Activated naive CD4-positive, alpha-beta T cell treated with Interleukin-2 at 50 U/mL for 16 hours (primary cell): Measurements from ENCODE around the gene BAZ1B.
A peak's percentile ranks its signal among the peaks of the same experiment; 100 is the strongest.
"Not testable (repeated sequence)": the region's sequence is repeated elsewhere in the genome, so short reads cannot be mapped to it uniquely, and the experiment has no call there.

Experiments
- DNase-seq: peaks from one replicate; pipeline ENCODE4 v3.0.0-alpha.2; 2020

The BAZ1B gene

DNA sequence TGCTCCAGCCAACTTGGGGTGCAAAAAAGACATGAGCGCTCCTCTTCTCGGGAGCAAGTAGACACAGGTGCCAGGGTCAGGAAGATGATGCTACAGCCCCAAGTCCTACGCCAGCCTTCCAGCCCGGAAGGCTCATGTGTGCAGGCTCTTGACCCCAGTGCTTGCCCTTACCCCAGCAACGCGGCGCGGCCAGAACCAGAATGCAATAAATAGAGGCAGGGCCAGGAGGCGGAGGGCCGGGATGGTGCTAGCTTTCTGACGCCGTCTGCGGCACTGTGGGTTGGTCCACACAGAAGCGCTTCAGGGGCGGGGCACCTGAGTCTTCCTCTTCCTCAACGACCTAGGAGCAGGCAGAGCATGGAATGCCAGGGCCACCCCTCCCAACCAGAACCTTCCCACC lies 15.0 kb upstream of the BAZ1B start:
- no peak for DNase-seq

DNA sequence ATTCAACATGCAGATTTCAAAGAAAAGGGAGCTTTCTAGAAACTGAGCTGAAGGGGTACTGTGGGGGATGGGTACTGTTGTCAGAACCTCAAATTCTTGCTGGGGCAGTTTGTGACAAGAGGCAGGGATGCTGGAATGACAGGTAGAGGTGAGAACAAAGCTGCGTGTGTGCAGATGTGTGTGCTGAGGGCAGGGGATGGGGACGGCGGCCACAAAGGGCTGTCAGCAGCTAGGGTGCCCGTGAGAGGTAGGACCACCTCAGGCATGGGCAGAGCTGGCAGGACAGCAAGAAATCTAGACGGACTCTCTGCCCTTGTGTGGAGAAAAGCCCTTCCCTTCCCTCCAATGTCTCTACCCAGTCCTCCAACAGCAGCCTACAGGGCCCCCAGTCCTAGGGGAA lies 14.4 kb upstream of the BAZ1B start:
- no peak for DNase-seq

DNA sequence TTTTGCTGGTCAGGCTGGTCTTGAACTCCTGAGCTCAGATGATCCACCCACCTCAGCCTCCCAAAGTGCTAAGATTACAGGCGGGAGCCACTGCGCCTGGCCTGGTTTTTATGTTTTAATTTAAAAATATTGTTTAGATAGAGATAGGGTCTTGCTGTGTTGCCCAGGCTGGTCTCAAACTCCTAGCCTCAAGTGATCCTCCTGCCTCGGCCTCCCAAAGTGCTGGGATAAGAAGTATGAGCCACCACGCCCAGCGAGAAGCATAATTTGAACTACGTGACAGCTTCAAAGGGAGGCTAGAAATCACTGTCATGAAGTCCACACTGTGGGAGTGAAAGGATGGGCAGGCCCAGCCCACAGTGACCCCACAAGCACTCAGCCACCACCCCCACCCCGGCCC lies 13.8 kb upstream of the BAZ1B start:
- DNase-seq: not testable (repeated sequence)

DNA sequence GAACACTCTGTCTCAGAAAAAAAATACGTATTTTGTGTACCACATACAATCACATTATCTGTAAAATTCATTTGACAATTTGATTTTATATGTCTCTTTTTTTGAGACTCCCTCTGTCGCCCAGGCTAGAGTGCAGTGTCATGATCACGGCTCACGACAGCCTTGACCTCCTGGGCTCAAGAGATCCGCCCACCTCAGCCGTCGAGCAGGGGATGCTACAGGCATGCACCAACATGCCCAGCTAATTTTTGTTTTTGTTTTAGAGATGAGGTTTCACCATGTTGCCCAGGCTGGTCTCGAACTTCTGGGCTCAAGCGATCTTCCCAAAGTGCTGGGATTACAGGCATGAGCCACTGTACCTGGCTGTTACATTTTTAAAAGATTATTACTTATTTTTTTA lies 11.6 kb upstream of the BAZ1B start:
- no peak for DNase-seq

DNA sequence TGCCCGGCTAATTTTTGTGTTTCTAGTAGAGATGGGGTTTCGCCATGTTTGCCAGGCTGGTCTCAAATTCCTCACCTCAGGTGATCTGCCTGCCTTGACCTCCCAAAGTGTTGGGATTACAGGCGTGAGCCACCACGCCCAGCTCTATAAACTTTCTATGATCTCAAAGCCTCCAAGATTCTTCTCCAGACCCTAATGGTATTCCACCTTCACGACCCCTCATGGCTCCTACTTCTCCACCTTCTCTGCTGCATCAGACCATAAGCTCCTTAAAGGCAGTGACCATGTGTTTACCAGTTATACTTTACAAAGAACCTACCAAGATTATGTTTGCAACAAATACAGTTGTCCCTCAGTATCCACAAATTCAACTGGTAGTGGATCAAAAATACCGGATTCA lies 10.1 kb upstream of the BAZ1B start:
- no peak for DNase-seq

DNA sequence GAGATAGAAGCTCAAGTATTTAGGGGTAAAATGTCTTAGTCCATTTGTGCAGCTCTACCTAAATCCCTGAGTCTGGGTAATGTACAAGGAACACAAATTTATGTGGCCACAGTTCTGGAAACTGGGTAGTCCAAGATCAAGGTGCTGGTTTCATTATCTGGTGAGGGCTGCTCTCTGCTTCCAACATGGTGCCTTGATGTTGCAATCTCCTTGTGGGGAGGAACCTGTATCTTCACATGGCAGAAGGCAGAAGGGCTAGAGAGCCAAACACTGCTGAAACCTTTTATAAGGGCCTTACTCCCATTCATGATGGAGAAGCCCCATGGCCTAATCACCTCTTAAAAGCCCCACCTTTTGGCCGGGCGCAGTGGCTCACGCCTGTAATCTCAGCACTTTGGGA lies 8.7 kb upstream of the BAZ1B start:
- no peak for DNase-seq

DNA sequence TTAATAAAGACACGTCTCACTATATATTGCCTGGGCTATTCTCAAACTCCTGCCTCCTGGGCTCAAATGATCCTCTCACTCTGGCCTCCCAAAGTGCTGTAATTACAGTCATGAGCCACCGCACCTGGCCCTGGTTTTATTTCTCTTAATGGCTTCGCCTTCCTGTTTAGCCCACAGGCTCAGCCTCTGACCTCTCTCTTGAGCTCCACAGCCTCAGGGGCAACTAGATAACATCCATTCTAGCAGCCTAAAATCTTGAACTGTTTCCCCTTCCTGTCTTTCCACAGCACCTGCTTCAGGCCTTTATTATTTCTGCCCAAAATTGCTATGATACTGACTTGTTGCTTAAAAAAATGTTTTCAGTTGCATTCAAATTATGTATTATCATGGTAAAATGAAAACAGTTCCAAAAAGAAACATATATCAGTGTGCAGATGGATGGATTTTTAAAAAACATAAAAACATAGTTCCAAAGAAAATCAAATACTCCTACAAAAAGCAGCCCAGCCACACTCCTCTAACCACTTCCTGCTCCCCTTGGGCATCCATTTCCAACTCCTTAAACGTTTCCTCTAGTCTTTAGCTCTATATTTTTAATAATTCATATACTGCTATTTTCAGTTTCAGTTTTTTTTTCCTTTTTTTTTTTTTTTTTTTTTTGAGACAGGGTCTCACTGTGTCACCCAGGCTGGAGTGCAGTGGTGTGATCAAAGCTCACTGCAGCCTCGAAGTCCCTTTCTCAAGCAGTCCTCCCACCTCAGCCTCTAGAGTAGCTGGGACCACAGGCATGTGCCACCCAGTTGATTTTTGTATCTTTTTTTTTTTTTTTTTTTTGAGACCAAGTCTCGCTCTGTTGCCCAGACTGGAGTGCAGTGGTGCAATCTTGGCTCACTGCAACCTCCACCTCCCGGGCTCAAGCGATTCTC lies 5.1 kb upstream of the BAZ1B start:
- no peak for DNase-seq

DNA sequence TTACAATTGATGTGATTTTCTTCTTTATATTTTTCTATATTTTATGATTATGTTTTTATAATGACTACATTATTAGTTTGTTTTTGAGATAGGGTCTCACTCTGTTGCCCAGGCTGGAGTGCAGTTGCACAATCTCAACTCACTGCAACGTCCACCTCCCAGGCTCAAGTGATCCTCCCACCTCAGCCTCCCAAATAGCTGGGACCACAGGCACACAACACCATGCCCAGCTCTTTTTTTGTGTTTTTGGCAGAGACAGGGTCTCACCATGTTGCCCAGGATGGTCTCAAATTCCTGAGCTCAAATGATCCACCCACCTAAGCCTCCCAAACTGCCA lies 4.0 kb upstream of the BAZ1B start:
- not testable (repeated sequence) for DNase-seq

DNA sequence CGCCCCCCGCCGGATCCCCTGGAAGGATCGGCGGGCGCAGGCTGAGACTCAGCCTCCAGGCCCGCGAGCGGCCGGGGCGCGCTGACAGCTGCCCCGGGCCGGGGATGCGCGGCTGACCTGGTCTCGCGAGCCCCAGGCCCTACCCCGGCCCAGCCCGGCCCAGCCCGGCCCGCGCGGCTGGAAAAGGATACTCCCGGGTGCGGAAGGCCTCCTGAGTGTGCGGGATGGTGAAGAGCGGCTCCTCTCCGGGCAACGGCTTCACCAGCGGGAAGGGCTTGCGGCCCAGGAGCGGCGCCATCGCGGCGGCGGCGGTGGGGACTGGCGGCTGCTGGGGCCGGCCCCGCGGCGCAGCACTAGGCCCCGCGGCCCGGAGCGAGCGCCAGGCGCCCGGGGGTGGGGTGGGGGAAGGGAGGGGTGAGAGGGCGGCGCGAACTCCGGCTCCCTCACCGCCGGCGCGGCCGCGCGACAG lies 423 bp downstream of the BAZ1B start:
- DNase-seq: no peak

DNA sequence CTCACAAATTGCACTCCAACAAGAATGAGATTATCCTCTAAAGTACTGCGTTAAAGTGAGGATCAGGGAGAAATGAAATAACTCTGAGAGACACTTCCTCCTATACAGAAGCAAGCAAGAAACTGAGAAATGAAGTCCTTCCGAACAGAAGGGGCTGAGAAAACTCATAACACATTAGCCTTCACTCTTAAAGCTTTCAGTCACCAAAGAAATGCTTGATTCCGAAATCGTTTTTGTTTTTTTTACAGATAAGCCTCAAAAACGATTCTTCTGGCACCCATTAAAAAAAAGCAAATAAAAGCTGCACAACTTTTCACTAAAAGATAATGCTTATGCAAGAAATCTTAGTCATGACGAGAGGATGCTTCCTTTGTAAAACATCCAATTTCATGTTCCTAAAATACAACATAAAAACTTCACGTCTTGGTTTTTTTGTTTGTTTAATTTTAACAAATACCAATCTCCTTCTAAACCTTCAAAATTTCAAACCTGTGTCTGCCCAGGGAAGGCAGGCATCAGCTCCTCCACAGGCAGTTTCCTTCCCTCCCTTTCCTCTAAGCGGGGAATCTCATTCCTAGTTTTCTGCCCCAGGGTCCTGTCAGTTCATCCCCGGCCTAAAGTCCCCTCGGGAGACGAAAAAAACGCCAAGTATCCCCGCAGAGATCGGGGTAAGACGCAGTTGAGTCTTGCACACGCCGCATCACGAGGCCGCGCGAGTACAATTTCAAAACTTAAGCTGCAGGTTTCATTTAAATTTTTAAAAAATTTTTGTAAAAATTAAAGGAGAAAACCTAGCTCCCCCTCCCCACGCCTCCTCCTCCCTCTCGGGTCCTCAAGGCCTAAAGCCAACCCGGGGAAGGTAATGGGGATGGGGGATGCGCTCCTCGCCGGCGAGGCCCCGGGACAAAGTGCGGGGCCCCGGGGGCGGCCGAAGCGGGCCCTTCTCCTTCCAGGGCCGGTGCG lies 1.1 kb downstream of the BAZ1B start:
- peak; percentile 10 for DNase-seq

DNA sequence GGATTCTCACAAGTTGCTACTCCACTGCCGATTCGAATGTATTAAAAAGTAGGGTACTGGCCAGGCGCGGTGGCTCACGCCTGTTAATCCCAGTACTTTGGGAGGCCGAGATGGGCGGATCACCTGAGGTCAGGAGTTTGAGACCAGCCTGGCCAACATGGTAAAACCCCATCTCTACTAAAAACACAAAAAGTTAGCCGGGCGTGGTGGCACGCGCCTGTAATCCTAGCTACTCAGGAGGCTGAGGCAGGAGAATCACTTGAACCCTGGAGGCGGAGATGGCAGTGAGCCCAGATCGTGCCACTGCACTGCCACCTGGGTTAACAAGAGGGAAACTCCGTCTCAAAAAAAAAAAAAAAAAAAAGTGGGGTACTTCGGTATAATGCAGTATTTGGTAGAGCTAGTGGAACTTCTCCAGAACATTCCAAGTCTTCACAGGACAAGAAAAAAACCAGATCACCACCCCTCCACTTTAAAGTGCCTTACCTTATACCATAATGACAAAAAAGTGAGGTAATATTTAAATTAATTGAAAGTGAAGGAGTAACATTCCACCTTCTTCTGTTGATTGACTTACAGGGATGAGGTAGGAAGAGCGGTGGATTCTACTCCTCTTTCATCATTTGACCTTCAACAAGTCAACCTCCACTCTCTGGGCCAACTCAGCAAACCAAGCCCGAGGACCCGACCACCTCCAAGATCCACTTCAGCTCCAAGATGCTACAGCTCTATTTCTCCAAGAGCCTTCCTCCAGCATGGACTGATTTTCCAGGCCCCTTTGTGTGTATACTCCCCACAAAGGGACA lies 2.0 kb downstream of the BAZ1B start:
- DNase-seq: peak; percentile 37

DNA sequence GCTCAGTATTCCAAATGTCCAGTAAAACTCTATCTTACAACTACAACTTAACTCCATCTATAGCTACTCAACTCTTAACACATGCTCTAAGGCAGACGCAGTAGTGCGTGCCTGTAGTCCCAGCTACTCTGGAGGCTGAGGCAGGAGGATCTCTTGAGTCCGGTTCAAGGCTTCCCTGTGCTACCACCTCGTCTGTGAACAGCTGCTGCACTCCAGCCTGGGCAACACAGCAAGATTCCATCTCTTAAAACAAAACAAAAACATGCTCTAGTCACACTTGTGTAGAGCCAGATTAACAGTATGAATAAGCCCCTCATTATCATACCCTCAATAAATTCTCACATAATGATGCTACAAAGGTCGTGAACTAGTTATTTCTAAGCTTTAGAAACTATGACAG lies 3.6 kb downstream of the BAZ1B start:
- no peak for DNase-seq

DNA sequence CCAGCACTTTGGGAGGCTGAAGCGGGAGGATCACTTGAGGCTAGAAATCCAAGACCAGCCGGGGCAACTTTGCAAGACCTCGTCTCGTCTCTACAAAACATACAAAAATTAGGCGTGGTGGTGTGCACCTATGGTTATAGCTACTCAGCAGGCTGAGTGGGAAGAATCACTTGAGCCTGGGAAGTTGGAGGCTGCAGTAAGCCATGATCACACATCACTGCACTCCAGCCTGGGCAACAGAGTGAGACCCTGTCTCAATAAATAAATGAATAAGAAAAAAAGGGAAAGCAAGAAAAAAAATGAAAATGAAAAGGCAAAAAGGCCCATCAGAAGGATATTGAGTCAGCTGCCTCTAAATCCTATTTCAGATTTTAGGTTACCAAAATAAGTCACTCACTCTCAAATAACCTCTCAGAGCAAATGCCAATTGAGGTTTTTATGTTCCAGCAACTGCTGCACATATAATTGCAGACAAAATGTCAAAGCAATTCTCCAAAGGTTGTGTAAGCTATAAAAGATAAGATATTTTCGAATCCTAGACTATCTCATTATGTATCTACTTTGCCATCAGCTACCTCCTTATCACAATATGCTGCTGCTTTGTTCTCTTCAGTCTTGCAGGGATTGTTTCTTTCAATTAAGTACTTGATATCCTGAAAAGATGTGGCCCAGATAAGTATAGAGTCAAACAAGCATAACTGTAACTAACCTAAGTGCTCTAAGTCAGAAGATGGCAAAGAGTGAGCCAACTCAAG lies 4.7 kb downstream of the BAZ1B start:
- DNase-seq: no peak

DNA sequence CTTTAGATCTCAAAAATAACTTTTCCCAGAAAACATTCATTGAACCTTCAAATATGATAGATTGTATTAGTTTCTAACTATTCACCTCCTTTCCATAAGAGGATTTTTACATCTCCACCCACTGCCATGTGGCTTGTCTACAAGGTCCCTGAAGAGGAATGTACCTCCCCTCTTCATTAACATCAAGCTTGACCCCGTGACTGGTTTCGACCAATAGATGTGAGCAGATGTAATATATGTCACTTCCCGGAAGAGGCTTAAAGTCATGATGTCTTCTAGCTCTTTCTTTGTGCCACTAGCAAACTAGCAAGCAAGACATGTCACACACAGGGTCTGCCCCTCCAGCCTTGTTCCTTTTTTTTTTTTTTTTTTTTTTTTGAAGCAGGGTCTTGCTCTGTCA lies 6.9 kb downstream of the BAZ1B start:
- no peak for DNase-seq

DNA sequence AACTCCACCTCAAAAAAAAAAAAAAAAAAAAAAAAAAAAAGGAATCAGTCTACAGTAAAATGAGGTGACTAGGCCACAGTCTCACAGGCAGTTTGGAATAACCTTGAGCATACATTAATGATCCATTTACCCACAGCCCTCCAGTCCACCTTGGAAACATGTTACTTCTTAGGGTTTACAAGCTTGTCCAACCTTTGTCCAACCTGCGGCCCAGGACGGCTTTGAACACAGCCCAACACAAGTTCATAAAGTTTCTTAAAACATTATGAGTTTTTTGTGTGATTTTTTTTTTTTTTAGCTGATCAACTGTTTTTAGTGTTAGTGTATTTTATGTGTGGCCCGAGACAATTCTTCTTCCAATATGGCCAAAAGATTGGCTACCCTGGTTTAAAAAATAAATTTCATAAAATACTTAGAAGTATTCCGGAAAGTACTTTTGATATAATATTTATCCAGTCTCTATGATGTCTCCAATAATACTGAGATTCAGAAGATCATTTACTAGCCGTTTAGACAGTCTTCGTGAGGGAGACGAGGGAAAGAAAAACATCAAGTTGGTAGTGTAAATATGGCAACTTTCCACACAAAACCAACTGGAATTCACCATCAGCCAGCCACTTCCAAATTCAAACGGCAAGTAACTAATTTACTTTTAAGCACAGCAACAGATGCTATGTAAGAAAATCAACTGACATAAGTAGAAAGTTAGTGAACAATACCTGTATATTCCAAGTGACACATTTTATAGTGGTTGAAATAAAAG lies 9.9 kb downstream of the BAZ1B start:
- no peak for DNase-seq

DNA sequence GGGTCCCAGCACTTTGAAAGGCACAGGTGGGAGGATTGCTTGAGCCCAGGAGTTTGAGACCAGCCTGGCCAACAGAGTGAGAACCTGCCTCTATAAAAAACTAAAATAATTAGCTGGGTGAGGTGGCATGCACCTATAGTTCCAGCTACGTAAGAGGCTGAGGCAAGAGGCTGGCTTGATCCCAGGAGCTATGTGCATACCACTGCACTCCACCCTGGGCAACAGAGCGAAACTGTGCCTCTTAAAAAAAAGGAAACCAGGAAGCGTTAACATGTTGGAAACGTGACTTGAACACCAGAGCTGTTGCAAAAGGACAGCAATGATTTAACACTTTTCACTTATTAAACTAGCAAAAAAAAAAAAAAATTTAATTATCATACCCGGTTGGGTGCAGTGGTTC lies 12.6 kb downstream of the BAZ1B start:
- no peak for DNase-seq

DNA sequence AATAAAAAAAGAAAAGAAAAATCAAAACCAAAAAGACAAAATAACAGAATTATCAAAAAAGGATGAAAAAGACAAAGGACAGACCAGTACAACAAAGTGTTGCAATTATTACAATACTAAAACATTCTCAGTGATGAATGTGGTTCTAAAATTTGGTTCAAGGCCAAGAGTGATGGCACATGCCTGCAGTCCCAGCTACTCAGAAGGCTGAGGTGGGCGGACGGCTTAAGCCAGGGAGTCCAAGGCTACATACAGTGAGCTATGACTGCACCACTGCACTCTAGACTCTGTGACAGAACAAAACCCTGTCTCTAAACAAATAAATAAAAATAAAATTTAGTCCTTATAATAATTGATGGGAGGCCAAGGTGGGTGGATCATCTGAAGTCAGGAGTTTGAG lies 14.5 kb downstream of the BAZ1B start:
- DNase-seq: no peak

DNA sequence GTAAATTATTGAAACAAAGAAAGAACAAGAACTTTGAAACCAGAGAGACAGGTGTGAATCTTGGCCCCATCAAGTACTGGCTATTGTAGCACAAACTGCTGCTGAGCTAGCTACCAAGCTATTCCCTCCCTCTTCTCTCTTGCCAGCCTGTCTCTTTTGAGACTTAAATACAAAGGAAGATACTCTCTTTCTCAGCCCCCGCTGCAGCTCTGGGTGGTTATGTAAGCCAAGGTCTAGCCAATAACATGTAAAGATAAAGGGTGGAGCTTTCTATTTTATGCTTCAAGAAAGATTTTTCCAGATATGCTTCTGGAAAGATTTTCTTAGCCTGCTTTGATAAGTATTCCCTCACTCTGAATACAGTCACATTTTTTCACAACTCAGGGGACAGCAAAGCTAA lies 17.2 kb downstream of the BAZ1B start:
- DNase-seq: no peak

DNA sequence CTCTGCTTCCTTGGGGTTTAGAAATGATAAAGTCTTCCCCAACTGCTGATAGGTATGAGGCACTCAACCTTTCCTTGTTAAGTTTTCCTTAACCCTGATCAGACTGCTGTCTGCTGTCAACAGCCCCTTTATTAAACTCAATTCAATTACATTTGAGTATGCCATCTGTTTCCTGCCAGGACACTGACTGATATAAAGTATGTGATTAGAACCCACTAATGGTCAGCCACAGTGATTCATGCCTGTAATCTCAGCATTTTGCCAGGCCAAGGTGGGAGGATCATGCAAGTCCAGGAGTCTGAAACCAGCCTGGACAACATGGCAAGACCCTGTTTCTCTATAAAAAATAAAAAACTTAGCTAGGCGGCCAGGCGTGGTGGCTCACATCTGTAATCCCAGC lies 18.1 kb downstream of the BAZ1B start:
- DNase-seq: no peak

DNA sequence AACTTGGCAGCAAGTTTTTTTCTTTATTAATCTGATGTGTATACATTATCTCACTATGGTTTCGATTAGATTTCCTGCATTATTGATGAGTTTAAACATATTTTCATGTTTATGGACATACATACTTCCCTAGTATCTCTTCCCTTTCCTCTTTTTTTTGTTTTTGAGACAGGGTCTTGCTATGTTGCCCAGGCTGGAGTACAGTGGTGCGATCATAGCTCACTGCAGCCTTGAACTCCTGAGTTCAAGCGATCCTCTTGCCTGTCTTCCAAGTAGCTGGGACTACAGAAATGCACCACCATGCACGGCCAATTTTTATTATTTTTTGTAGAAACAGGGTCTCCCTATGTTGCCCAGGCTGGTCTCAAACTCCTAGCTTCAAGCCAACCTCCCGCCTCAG lies 18.9 kb downstream of the BAZ1B start:
- no peak for DNase-seq

DNA sequence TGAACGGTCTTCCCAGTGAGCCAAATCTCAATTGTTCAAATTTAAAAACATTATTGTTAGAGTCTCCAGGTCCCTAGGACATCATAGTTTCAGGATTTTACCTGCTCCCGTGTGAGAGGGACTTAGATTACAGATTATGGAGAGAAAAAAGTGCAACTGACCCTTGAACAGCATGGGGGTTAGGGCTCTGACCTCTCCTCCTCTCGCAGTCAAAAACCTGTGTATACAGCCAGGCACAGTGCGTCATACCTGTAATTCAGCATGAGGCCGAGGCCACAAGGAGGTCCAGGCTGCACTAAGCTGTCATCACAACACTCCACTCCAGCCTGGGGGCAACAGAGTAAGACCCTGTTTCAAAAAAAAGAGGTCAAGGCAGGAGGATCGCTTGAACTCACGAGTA lies 25.5 kb downstream of the BAZ1B start:
- DNase-seq: no peak
